ENCODE data around the gene PRR23B. TPM values are rescaled to one million over a fixed set of nuclear protein-coding genes. Genes with fewer than 3 reads are reported as not detected.

Gene PRR23B
- total RNA-seq, 1 donor from 2014 or later = not detected

DNA sequence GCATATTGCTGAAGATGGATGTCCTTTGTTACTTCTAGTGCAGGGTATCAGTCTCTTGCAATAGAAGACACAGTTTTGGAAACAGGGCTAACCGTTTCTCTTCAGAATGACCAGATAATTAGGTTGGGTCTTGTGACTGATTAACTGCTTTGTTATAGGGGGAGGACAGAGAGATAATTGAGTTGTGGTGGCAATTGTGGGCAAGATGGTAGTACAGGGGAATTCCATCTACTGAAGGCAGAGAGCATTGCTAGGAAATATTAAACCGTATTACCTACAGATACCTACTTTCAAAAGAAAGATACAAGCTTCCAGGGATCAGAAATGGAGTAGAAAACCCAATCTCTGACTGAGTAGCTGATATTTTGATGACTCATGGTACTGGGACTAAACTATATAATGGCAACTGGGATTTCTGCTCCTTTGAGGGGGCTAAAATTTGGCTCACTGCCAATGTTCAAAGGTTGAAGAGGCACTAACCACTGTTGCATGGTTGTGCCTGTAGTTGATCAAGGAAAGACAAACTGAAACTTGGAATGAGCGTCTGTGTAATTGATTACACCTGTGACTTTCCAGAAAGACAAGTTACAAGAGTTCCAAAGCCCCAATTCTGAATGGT is 4.2 kb downstream of the PRR23B start:
- peaks cover 30% of the 10 kb centered on the region for H3K9me3 ChIP-seq (replicated peaks)
- no peak overlapping the region for H3K27ac ChIP-seq (replicated peaks)

GRCh38 chr3:139006051-139006716 is 14.5 kb downstream of the PRR23B start, which contains the start of gene PRR23A:
TSS of gene PRR23A (minus strand) at chr3:139006268. CDS start at chr3:139006268, 0 bp downstream.
- Histone ChIP-seq H3K27me3 (ENCODE audit: low read depth) (peaks cover 10% of the 10 kb centered on the region), H3K4me1 (no peaks in the 10 kb centered on the region), H3K36me3 (no peaks in the 10 kb centered on the region), H3K9me3 (replicated peaks) (peaks cover 44% of the 10 kb centered on the region), H3K4me3 (no peak within 1 kb of the TSS), H3K27ac (replicated peaks) (no peak within 1 kb of the TSS)
- intact Hi-C loops (cut with micrococcal nuclease) = no loop called here
- DNase-seq = no peak
- TF ChIP-seq, protein P1, sequence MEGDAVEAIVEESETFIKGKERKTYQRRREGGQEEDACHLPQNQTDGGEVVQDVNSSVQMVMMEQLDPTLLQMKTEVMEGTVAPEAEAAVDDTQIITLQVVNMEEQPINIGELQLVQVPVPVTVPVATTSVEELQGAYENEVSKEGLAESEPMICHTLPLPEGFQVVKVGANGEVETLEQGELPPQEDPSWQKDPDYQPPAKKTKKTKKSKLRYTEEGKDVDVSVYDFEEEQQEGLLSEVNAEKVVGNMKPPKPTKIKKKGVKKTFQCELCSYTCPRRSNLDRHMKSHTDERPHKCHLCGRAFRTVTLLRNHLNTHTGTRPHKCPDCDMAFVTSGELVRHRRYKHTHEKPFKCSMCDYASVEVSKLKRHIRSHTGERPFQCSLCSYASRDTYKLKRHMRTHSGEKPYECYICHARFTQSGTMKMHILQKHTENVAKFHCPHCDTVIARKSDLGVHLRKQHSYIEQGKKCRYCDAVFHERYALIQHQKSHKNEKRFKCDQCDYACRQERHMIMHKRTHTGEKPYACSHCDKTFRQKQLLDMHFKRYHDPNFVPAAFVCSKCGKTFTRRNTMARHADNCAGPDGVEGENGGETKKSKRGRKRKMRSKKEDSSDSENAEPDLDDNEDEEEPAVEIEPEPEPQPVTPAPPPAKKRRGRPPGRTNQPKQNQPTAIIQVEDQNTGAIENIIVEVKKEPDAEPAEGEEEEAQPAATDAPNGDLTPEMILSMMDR (IDR thresholded peaks at IDR 0.05; ENCODE audit: borderline replicate concordance) = no peak

More for the DNA sequence above, 4.2 kb downstream of the PRR23B start:
- Histone ChIP-seq H3K36me3 (no peaks in the 10 kb centered on the region), H3K4me1 (no peaks in the 10 kb centered on the region), H3K27me3 (ENCODE audit: low read depth) (peaks cover 33% of the 10 kb centered on the region), H3K4me3 (no peak overlapping the region)
- intact Hi-C loops (cut with micrococcal nuclease) = no loop called here
- TF ChIP-seq, protein P1 (IDR thresholded peaks at IDR 0.05; ENCODE audit: borderline replicate concordance) = no peak
- no peak for DNase-seq

GRCh38 chr3:139005356-139005993 is 15.3 kb downstream of the PRR23B start:
- H3K4me1 ChIP-seq = no peaks in the 10 kb centered on the region
- DNase-seq = no peak
- TF ChIP-seq, protein P1 (IDR thresholded peaks at IDR 0.05; ENCODE audit: borderline replicate concordance) = no peak
- intact Hi-C loops (cut with micrococcal nuclease) = no loop called here
- no peaks in the 10 kb centered on the region for H3K36me3 ChIP-seq
- H3K4me3 ChIP-seq = no peak overlapping the region
- peaks cover 44% of the 10 kb centered on the region for H3K9me3 ChIP-seq (replicated peaks)
- H3K27me3 ChIP-seq (ENCODE audit: low read depth) = peaks cover 10% of the 10 kb centered on the region
- no peak overlapping the region for H3K27ac ChIP-seq (replicated peaks)

DNA sequence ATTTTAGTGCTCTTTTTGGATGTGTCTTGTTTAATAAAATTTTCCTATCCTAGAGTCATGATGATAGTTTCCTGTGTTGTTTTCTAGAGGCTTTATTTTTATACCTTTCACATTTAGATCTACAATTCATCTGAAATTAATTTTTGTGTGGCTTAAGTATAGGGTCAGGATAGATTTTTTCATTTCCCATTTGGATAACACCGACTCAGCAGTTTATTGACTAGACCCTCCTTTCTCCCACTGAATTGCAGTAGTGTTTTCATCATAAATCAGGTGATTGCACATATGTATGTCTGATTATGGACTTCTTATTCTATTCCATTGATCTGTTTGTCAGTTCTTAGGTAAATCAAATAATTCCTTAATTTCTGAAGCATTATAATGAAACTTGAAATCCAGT is 25.0 kb downstream of the PRR23B start:
- H3K27me3 ChIP-seq (ENCODE audit: low read depth) = peaks cover 63% of the 10 kb centered on the region
- TF ChIP-seq, protein P1 (IDR thresholded peaks at IDR 0.05; ENCODE audit: borderline replicate concordance) = no peak
- no peaks in the 10 kb centered on the region for H3K4me1 ChIP-seq
- no peaks in the 10 kb centered on the region for H3K36me3 ChIP-seq
- DNase-seq = no peak
- H3K9me3 ChIP-seq (replicated peaks) = peaks cover 17% of the 10 kb centered on the region
- H3K4me3 ChIP-seq = no peak overlapping the region
- H3K27ac ChIP-seq (replicated peaks) = no peak overlapping the region
- intact Hi-C loops (cut with micrococcal nuclease) = no loop called here

- Histone ChIP-seq H3K4me3 (no peak overlapping the region), H3K9me3 (replicated peaks) (no peaks in the 10 kb centered on the region), H3K4me1 (no peaks in the 10 kb centered on the region), H3K27ac (replicated peaks) (no peak overlapping the region), H3K27me3 (ENCODE audit: low read depth) (peaks cover 33% of the 10 kb centered on the region), H3K36me3 (no peaks in the 10 kb centered on the region)
- intact Hi-C loops (cut with micrococcal nuclease) = no loop called here
- no peak for DNase-seq
- TF ChIP-seq, protein P1 (IDR thresholded peaks at IDR 0.05; ENCODE audit: borderline replicate concordance) = no peak
These were observed 33.5 kb downstream of the PRR23B start for GRCh38 chr3:138987181-138987580.

Measured in left ventricle myocardium inferior (tissue), 1 donor.